ENCODE results near the gene PGR.
"Not testable (repeated sequence)": the region's sequence is repeated elsewhere in the genome, so short reads cannot be mapped to it uniquely, and the experiment has no call there.

PGR gene

DNA sequence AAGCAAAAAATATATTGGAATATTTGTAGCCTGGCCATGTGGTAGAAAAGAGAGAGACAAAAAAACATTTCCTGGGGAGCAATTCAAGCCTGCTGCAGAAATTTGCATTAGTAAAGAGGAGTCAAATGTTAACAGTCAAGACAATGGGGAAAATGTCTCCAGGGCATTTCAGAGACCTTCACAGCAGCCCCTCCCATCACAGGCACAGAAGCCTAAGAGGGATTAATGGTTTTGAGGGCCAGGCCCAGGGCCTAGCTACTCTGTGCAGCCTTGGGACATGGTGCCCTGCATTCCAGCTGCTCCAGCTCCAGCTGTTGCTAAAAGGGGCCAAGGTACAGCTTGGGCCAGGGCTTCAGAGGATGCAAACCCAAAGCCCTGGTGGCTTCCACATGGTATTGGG is 46.8 kb downstream of the PGR start:
- no peak for DNase-seq (ENCODE audit: low spot score)

GRCh38 chr11:101063706-101064105 is 65.9 kb downstream of the PGR start:
- DNase-seq (ENCODE audit: low spot score) = no peak

GRCh38 chr11:101061606-101062005 is 68.0 kb downstream of the PGR start:
- DNase-seq (ENCODE audit: low spot score) = no peak

- no peak for DNase-seq (ENCODE audit: low spot score)
These were observed 70.3 kb downstream of the PGR start for GRCh38 chr11:101059331-101059730.

DNA sequence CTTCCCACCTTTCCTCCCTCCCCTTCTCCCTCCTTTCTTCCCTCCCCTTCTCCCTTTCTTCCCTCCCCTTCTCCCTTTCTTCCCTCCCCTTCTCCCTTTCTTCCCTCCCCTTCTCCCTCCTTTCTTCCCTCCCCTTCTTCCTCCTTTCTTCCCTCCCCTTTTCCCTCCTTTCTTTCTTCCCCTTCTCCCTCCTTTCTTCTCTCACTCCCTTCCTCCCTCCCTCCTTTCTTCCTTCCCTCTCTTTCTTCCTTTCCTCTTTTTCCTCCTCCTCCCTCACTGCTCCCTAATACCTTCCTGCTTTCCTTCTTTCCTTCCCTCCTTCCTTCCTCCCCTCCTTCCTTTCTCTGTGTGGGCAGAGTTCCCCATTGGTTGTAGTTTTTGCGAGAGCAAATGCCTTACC is 76.1 kb downstream of the PGR start:
- no peak for DNase-seq (ENCODE audit: low spot score)

DNA sequence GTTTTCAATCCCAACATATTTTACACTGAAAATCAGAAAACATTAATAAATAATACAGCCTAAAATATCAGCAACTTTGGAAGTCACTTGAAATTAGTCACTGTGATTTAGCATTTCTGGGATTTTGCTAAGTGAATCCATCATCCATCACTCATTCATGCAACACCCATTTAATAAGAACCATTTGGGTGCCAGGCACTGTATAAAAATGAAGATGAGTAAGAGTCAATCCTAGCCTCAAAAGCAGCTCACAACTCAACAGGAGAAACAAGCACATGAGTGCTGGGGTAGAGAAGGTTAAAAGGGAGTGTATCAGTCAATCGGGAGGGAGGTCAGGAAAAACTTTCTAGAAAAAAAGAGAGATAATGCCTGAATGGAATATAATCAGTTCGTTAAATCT is 77.9 kb downstream of the PGR start:
- no peak for DNase-seq (ENCODE audit: low spot score)

DNA sequence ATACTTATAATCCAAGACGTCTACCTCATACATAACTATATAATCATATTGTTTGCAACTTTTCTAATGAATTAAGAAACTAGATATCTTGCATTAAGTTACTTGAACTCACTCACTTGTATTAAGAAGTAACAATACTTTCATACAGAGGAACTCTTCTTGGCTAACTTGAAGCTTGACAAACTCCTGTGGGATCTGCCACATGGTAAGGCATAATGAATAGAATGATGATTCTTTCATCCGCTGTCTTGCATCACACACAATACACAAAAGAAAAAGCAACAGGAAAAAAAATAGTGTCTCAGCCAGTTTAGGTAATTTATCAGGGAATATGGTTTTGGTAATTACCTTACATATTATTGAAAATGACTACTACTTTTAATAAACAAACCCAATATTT is 79.8 kb downstream of the PGR start:
- no peak for DNase-seq (ENCODE audit: low spot score)

- DNase-seq (ENCODE audit: low spot score) = no peak
These were observed 80.5 kb downstream of the PGR start for GRCh38 chr11:101049123-101049522.

GRCh38 chr11:101048479-101048878 is 81.1 kb downstream of the PGR start:
- DNase-seq (ENCODE audit: low spot score) = no peak

GRCh38 chr11:101046947-101047346 is 82.7 kb downstream of the PGR start:
- no peak for DNase-seq (ENCODE audit: low spot score)

- DNase-seq (ENCODE audit: low spot score) = no peak
These were observed 84.2 kb downstream of the PGR start for GRCh38 chr11:101045415-101045814.

GRCh38 chr11:101043940-101044339 is 85.7 kb downstream of the PGR start:
- no peak for DNase-seq (ENCODE audit: low spot score)

DNA sequence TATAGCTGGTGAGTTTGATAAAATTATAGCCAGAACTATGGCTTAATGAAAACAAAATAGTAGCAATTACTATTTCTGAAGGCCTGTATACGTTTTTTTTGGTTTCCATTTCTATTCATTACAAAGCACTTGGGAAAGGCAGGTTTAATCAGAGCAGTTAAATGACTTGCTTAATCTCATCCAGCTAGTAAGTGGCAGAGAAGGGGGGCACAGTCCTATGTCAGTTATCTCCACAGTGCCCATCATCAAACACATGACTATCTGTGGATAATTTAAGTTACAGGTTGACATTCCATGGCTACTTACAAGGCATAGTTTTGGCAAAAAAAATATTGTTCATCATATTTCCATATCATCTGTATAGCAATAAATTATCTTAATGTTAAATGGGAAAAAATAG is 93.7 kb downstream of the PGR start:
- DNase-seq (ENCODE audit: low spot score) = no peak

- DNase-seq (ENCODE audit: low spot score) = no peak
These were observed 95.5 kb downstream of the PGR start for GRCh38 chr11:101034076-101034475.

- no peak for DNase-seq (ENCODE audit: low spot score)
These were observed 96.6 kb downstream of the PGR start for GRCh38 chr11:101032991-101033390.

GRCh38 chr11:101031713-101032112 is 97.9 kb downstream of the PGR start:
- no peak for DNase-seq (ENCODE audit: low spot score)

DNA sequence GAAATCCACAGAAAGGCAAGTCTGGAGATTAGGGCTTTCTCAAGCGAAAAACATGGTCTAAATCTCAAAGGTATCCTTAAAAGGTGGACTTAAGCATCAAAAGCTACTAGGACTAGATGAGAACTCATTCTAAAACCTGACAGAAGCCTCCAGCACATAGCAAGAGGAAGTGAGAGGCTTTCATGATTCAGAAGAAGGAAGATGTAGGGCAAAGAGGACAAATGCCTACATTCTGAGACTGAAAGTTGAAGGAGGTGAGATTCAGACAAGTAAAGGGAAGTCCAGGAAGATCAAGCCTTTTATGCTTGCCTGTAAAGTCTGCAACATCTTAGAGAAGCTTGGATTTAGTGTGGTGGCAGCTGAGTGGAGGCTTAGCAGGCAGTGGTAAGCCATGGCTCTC is 98.9 kb downstream of the PGR start:
- no peak for DNase-seq (ENCODE audit: low spot score)

- no peak for DNase-seq (ENCODE audit: low spot score)
These were observed 99.6 kb downstream of the PGR start for GRCh38 chr11:101030015-101030414.

DNA sequence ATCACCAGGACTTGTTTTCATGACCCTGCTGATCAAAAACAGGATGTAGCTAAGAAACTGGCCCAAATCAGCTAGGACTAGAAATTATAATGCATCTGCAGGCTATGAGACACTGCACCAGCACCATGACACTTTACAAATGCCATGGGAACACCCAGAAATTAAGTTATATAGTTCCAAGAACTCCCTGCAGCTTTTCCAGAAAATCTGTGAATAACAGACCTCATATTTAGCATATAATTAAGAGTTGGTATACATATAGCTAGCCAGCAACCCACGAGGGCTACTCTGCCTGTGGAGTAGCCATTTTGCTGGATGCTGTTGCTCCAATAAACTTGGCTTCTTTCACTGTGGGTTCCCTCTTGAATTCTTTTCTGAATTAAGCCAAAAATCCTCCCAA is 101.0 kb downstream of the PGR start:
- DNase-seq (ENCODE audit: low spot score) = no peak

DNA sequence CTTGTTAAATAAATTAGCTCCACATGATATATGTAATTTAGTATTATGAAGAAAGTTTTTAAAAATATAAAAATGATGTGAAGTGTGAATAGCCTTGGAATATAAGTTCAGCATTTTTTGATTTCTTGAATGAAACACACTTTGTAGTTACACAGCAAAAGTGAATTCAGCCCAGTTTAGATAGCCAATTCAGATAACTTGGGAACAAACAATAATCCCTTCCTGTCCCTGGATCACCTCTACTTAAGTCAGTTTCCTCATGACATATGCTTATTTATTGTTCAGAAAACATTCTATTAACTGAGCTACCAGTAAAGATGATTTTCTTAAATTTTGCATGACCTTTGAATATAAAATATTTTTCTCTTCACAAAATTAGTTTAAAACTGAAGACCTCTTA is 107.4 kb downstream of the PGR start:
- DNase-seq (ENCODE audit: low spot score) = no peak

DNA sequence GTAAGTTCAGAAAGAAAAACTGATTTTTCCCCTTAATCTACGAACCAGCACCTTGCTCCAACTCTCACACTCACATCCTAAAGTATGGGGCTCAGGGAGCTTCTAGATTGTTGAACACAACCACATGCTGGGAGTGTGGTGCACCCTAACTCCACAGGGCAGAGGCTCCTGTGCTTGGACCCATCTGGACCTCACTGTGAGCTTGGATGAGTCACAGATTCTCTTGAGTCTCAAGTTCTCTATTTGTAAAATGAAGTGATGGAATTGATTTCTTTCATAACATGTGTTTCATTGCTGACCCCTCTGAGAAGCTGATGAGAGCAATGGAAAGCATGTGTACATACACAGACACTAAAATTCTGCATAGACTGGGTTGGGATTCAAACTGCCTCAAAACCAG is 109.7 kb downstream of the PGR start:
- no peak for DNase-seq (ENCODE audit: low spot score)

GRCh38 chr11:101014600-101015285 is 114.9 kb downstream of the PGR start:
- no peak for DNase-seq (ENCODE audit: low spot score)

- not testable (repeated sequence) for DNase-seq (ENCODE audit: low spot score)
These were observed 115.9 kb downstream of the PGR start for GRCh38 chr11:101013702-101014101.

DNA sequence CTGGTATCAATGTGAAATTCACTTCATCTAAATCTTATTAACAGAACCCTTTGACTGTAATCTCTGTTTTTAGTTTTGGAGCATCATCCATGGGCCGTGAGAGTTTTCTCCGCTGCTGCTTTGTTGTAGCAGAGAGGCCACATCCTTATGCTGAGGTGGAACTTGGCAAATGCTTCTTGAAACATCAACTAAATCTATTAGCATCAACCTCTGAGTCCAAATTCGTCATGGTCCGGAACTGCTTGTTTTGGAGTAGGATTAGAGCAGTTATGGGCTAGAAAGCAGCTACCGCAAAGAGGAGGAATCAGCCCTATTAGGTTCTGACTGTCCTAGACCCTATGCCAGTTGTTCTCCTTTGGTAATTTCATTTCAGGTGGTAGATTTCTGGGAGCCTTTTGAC is 117.7 kb downstream of the PGR start:
- DNase-seq (ENCODE audit: low spot score) = no peak

GRCh38 chr11:101010899-101011298 is 118.7 kb downstream of the PGR start:
- no peak for DNase-seq (ENCODE audit: low spot score)
